C4-2B (cell line): ENCODE measurements around the gene GRB7.

Experiments
- CTCF ChIP-seq: fragments of 450-650 bp; conservative IDR thresholded peaks from 2 replicates; pipeline ENCODE4 v1.5.1; 2017; ENCODE audit warnings: mild to moderate bottlenecking
- ZFX ChIP-seq: fragments of 450-650 bp; IDR thresholded peaks from 2 replicates; pipeline ENCODE4 v1.6.1; 2017

GRCh38 chr17:39709319-39709997, 28.3 kb upstream of the GRB7 start:
- TF ChIP-seq CTCF (no peak), ZFX (no peak)
